ENCODE results near the gene FHAD1.

- no peak for TF ChIP-seq USF2 (IDR thresholded peaks at IDR 0.05; ENCODE audit: borderline replicate concordance, low read depth, low read length)
- TF ChIP-seq CTCF (IDR thresholded peaks at IDR 0.05), result no peak
- TF ChIP-seq POLR2AphosphoS5 (IDR thresholded peaks at IDR 0.05; ENCODE audit: low read depth, low read length), result no peak
- TF ChIP-seq SMC3 (IDR thresholded peaks at IDR 0.05; ENCODE audit: low read depth, low read length), result no peak
- no peak for TF ChIP-seq ZBTB33 (IDR thresholded peaks at IDR 0.05; ENCODE audit: borderline replicate concordance, low read depth)
- TF ChIP-seq MXI1 (IDR thresholded peaks at IDR 0.05; ENCODE audit: low read depth, low read length), result no peak
- TF ChIP-seq MAX (IDR thresholded peaks at IDR 0.05; ENCODE audit: low read depth), result no peak
- TF ChIP-seq RAD21 (IDR thresholded peaks at IDR 0.05; ENCODE audit: low read length), result no peak
- no peak for TF ChIP-seq GATA2 (CRISPR knock-in tag; IDR thresholded peaks at IDR 0.05)
- TF ChIP-seq EP300 (IDR thresholded peaks at IDR 0.05; ENCODE audit: borderline replicate concordance in 1 of 2, low read depth in 1 of 2, low read length in 1 of 2), result no peak
- no peak for TF ChIP-seq TEAD4 (IDR thresholded peaks at IDR 0.05; ENCODE audit: borderline replicate concordance, insufficient read depth)
- TF ChIP-seq TAF1 (IDR thresholded peaks at IDR 0.05; ENCODE audit: borderline replicate concordance, low read depth, low read length), result no peak
- TF ChIP-seq JUND (IDR thresholded peaks at IDR 0.05), result no peak
Measured at GRCh38 chr1:15364740-15365139, 117.7 kb downstream of the FHAD1 start.

Measured in SK-N-SH (cell line).